Measurements from ENCODE around the gene FBXO28.
"Not testable (repeated sequence)": the region's sequence is repeated elsewhere in the genome, so short reads cannot be mapped to it uniquely, and the experiment has no call there.

Gene FBXO28

GRCh38 chr1:224185208-224185607, 71.3 kb downstream of the FBXO28 start:
- DNase-seq (ENCODE audit: low read depth in 2 of 2), result no peak

- DNase-seq (ENCODE audit: low read depth in 2 of 2), result no peak
Observed at GRCh38 chr1:224188286-224188685, 74.4 kb downstream of the FBXO28 start.

- no peak for DNase-seq (ENCODE audit: low read depth in 2 of 2)
Observed at GRCh38 chr1:224189561-224189960, 75.7 kb downstream of the FBXO28 start.

GRCh38 chr1:224192082-224192788, 78.3 kb downstream of the FBXO28 start:
- no peak for DNase-seq (ENCODE audit: low read depth in 2 of 2)

GRCh38 chr1:224193319-224193966, 79.5 kb downstream of the FBXO28 start:
- DNase-seq (ENCODE audit: low read depth in 2 of 2), result no peak

- no peak for DNase-seq (ENCODE audit: low read depth in 2 of 2)
Observed at GRCh38 chr1:224196813-224197600, 83.1 kb downstream of the FBXO28 start.

GRCh38 chr1:224198572-224198971, 84.7 kb downstream of the FBXO28 start:
- no peak for DNase-seq (ENCODE audit: low read depth in 2 of 2)

GRCh38 chr1:224199679-224200078, 85.8 kb downstream of the FBXO28 start:
- DNase-seq (ENCODE audit: low read depth in 2 of 2), result no peak

GRCh38 chr1:224201383-224201782, 87.5 kb downstream of the FBXO28 start:
- DNase-seq (ENCODE audit: low read depth in 2 of 2), result no peak

- DNase-seq (ENCODE audit: low read depth in 2 of 2), result no peak
Observed at GRCh38 chr1:224201853-224202252, 87.9 kb downstream of the FBXO28 start.

GRCh38 chr1:224203243-224204016, 89.5 kb downstream of the FBXO28 start:
- peak; percentile 63 to 69 for DNase-seq (ENCODE audit: low read depth in 2 of 2)

GRCh38 chr1:224205438-224205840, 91.5 kb downstream of the FBXO28 start:
- peak; percentile 60 to 62 for DNase-seq (ENCODE audit: low read depth in 2 of 2)

- not testable (repeated sequence) for DNase-seq (ENCODE audit: low read depth in 2 of 2)
Observed at GRCh38 chr1:224205931-224206538, 92.1 kb downstream of the FBXO28 start.

- peak; percentile 56 for DNase-seq (ENCODE audit: low read depth in 2 of 2)
Observed at GRCh38 chr1:224211206-224211962, 97.5 kb downstream of the FBXO28 start.

Data from fibroblast of skin of left quadriceps (primary cell).